T-helper 1 cell treated with Interleukin-12 subunit alpha and Interleukin-12 subunit beta and Interleukin-4 antibody, amounts not matched to agents 30 μg/mL and 1 μg/mL, for 36 hours (primary cell): ENCODE results near the gene SETD5.

ENCODE experiments used
- H3K27ac Mint-ChIP-seq: one replicate; pipeline ENCODE4 v1.8.0; 2021; ENCODE audit warnings: mild to moderate bottlenecking, mixed read lengths
- H3K27me3 Mint-ChIP-seq: one replicate; pipeline ENCODE4 v1.8.0; 2021; ENCODE audit warnings: low read depth, mixed read lengths
- H3K36me3 Mint-ChIP-seq: one replicate; pipeline ENCODE4 v1.8.0; 2021; ENCODE audit warnings: low read depth, mixed read lengths
- H3K4me1 Mint-ChIP-seq: one replicate; pipeline ENCODE4 v1.8.0; 2021; ENCODE audit warnings: low read depth, mixed read lengths
- H3K4me3 Mint-ChIP-seq: one replicate; pipeline ENCODE4 v1.8.0; 2021; ENCODE audit warnings: mild to moderate bottlenecking, moderate library complexity, mixed read lengths
- H3K9me3 Mint-ChIP-seq: one replicate; pipeline ENCODE4 v1.8.0; 2021; ENCODE audit warnings: mixed read lengths

SETD5 gene, protein sequence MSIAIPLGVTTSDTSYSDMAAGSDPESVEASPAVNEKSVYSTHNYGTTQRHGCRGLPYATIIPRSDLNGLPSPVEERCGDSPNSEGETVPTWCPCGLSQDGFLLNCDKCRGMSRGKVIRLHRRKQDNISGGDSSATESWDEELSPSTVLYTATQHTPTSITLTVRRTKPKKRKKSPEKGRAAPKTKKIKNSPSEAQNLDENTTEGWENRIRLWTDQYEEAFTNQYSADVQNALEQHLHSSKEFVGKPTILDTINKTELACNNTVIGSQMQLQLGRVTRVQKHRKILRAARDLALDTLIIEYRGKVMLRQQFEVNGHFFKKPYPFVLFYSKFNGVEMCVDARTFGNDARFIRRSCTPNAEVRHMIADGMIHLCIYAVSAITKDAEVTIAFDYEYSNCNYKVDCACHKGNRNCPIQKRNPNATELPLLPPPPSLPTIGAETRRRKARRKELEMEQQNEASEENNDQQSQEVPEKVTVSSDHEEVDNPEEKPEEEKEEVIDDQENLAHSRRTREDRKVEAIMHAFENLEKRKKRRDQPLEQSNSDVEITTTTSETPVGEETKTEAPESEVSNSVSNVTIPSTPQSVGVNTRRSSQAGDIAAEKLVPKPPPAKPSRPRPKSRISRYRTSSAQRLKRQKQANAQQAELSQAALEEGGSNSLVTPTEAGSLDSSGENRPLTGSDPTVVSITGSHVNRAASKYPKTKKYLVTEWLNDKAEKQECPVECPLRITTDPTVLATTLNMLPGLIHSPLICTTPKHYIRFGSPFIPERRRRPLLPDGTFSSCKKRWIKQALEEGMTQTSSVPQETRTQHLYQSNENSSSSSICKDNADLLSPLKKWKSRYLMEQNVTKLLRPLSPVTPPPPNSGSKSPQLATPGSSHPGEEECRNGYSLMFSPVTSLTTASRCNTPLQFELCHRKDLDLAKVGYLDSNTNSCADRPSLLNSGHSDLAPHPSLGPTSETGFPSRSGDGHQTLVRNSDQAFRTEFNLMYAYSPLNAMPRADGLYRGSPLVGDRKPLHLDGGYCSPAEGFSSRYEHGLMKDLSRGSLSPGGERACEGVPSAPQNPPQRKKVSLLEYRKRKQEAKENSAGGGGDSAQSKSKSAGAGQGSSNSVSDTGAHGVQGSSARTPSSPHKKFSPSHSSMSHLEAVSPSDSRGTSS (N-terminal part only)

DNA sequence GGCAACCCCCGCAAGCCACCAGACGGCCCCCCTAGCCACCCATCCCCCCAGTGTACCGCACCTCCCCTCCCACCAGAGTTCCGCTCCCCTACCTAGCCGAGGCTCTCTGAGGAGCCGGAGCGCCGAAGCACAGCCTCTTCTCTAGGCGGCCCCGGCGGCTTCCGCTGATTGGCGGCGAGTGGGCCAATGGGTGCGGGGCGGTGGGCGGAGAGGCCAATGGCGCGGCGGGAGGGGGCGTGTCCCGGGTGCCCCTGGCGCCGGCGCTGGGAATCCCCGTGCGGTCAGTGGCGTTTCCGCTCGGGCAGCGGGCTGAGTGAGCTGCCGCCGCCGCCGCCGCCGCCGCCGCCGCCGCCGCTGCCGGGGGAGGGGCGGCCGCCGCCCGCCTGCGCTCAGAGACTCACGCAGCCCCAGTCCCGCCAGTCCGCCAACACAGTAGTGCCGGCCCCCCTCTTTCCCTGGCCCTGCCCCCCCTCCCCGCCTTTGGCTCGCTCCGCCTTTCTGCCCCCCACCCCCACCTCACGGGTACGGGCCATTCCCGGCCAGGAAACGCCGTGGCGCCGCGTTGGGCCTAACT lies at the start of gene SETD5:
Gene SETD5, plus strand, starts transcription at position 284 of the 574 bp plus-strand sequence. CDS start 31,324 bp downstream, outside the sequence.
- H3K36me3 Mint-ChIP-seq = peaks cover 24% of the 10 kb centered on the region
- peak within 1 kb of the TSS; percentile 100 for H3K27ac Mint-ChIP-seq
- H3K4me3 Mint-ChIP-seq = peak within 1 kb of the TSS; percentile 100
- H3K9me3 Mint-ChIP-seq = no peaks in the 10 kb centered on the region
- H3K27me3 Mint-ChIP-seq = no peaks in the 10 kb centered on the region
- peaks cover 53% of the 10 kb centered on the region for H3K4me1 Mint-ChIP-seq

DNA sequence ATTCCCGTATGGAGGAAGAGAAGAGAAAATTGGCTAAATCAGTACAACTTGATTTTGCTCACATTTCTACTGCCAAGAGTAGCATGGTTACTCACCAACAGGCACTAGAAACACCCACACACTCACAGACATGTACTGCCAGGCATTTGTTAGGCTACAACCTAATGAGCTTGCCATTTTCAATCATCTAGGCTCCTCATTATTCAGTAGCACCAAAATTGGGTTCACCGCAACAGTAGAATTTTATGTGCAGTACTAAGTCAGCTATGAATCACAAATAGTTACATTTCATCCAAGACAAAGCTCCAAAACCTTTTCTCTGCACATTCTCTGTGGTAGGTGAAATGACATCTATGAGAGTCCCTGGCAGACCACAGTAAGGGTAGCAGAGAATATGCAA lies 49.5 kb upstream of the SETD5 start:
- Mint-ChIP-seq H3K36me3 (no peaks in the 10 kb centered on the region), H3K4me1 (peaks cover under 1% of the 10 kb centered on the region), H3K27ac (no peak overlapping the region), H3K27me3 (no peaks in the 10 kb centered on the region), H3K9me3 (no peaks in the 10 kb centered on the region), H3K4me3 (no peak overlapping the region)

DNA sequence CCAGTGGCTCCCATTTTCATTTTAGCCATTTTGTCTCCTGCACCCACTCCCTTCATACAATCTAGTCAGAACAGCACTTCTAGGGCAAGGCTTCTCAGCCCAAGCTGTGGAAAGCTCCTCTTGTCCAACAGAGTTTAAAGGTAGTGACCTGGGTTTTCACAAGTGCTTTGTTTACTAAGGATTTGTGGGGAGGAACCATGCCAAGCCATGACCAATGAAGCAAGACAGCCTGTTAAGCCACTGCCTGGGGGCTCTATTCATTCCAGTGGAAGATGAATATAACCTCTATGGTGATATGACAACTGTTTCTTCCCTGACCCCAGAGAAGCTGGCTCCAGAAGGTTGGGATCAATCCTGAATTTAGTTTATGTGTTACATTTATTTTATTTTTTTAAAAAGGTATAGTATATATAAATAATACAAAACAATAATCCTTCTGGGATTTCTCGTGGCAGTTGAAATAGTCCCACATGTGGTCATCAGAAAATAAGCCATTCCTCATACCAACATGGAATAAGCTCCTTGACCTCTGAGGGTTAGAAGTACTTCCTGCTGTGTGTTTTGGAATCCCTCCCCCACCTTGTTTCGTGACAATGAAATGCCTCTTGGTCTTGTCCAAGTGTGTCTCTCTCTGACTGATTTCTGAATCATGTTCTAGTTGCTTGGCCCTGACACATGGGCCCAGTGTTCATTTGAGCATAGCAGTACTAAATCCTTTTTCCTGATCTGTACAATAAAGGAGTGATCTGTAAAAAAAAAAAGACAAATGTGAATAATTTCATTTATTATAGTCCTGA lies 47.9 kb upstream of the SETD5 start:
- H3K4me1 Mint-ChIP-seq = peaks cover 4% of the 10 kb centered on the region
- no peak overlapping the region for H3K27ac Mint-ChIP-seq
- H3K36me3 Mint-ChIP-seq = no peaks in the 10 kb centered on the region

GRCh38 chr3:9351709-9352126 lies 45.7 kb upstream of the SETD5 start:
- H3K9me3 Mint-ChIP-seq = no peaks in the 10 kb centered on the region
- no peaks in the 10 kb centered on the region for H3K36me3 Mint-ChIP-seq
- H3K4me1 Mint-ChIP-seq = peaks cover 11% of the 10 kb centered on the region
- no peak overlapping the region for H3K4me3 Mint-ChIP-seq
- H3K27me3 Mint-ChIP-seq = no peaks in the 10 kb centered on the region
- no peak overlapping the region for H3K27ac Mint-ChIP-seq

More for the DNA sequence above, 47.9 kb upstream of the SETD5 start:
- Mint-ChIP-seq H3K9me3 (no peaks in the 10 kb centered on the region), H3K4me3 (no peak overlapping the region), H3K27me3 (no peaks in the 10 kb centered on the region)

GRCh38 chr3:9352917-9353752 lies 44.3 kb upstream of the SETD5 start:
- H3K4me1 Mint-ChIP-seq = peaks cover 11% of the 10 kb centered on the region
- H3K36me3 Mint-ChIP-seq = no peaks in the 10 kb centered on the region
- H3K27ac Mint-ChIP-seq = no peak overlapping the region
- no peaks in the 10 kb centered on the region for H3K9me3 Mint-ChIP-seq
- H3K4me3 Mint-ChIP-seq = no peak overlapping the region
- H3K27me3 Mint-ChIP-seq = no peaks in the 10 kb centered on the region

GRCh38 chr3:9361691-9362388 lies 35.6 kb upstream of the SETD5 start:
- no peaks in the 10 kb centered on the region for H3K9me3 Mint-ChIP-seq
- peaks cover 13% of the 10 kb centered on the region for H3K4me1 Mint-ChIP-seq
- no peak overlapping the region for H3K4me3 Mint-ChIP-seq
- peaks cover 22% of the 10 kb centered on the region for H3K36me3 Mint-ChIP-seq
- peaks cover 5% of the 10 kb centered on the region for H3K27me3 Mint-ChIP-seq
- H3K27ac Mint-ChIP-seq = no peak overlapping the region

- peak within 1 kb of the TSS; percentile 99 for H3K4me3 Mint-ChIP-seq
- no peaks in the 10 kb centered on the region for H3K9me3 Mint-ChIP-seq
- H3K27me3 Mint-ChIP-seq = peaks cover 5% of the 10 kb centered on the region
- peaks cover 26% of the 10 kb centered on the region for H3K36me3 Mint-ChIP-seq
- H3K27ac Mint-ChIP-seq = peak within 1 kb of the TSS; percentile 100
- H3K4me1 Mint-ChIP-seq = peaks cover 13% of the 10 kb centered on the region
These were observed 34.5 kb upstream of the SETD5 start, which contains the start of gene THUMPD3 for GRCh38 chr3:9362731-9363530. THUMPD3 (plus strand) TSS chr3:9363054; CDS start chr3:9365069, 2,015 bp downstream.

DNA sequence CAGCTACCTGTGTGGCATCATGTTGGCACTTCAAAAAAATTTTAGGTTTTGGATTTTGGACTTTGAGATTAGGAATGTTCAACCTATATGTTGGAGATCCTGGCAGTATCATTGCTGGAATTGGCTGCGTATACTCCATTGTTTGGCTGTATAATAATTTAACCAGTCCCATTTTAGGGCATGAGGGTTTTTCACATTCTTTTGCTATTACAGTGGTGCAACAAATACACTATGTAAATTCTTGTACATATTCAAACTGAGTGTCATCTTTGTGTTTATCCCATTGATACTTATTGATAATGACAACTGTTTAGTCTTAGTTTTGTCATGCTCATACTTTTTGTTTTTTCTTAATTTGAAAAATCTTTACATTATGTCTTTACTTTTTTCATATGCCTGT lies 27.9 kb upstream of the SETD5 start:
- peaks cover 17% of the 10 kb centered on the region for H3K4me1 Mint-ChIP-seq
- peaks cover 55% of the 10 kb centered on the region for H3K36me3 Mint-ChIP-seq
- H3K27me3 Mint-ChIP-seq = no peaks in the 10 kb centered on the region
- no peaks in the 10 kb centered on the region for H3K9me3 Mint-ChIP-seq
- H3K27ac Mint-ChIP-seq = no peak overlapping the region
- no peak overlapping the region for H3K4me3 Mint-ChIP-seq

DNA sequence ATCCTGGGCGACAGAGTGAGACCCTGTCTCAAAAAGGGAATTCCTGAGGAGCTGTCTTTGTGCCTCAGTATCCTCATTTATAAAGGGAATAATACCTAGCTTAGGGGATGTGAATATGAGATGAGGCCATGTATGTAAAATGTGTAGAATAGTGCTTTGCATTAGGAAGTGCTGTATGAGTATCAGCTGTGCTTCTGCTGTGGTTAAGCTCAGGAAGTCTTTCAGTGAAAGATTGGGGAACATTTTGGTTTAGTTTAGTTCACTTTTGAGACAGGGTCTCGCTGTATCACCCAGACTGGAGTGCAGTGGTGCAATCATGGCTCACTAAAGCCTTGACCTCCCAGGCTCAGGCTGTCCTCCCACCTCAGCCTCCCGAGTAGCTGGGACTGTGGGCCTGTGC lies 23.9 kb upstream of the SETD5 start:
- no peaks in the 10 kb centered on the region for H3K27me3 Mint-ChIP-seq
- peaks cover 26% of the 10 kb centered on the region for H3K4me1 Mint-ChIP-seq
- H3K27ac Mint-ChIP-seq = no peak overlapping the region
- H3K9me3 Mint-ChIP-seq = no peaks in the 10 kb centered on the region
- peaks cover 69% of the 10 kb centered on the region for H3K36me3 Mint-ChIP-seq
- no peak overlapping the region for H3K4me3 Mint-ChIP-seq

- Mint-ChIP-seq H3K36me3 (peaks cover 50% of the 10 kb centered on the region), H3K27me3 (no peaks in the 10 kb centered on the region), H3K27ac (no peak overlapping the region)
These were observed 19.4 kb upstream of the SETD5 start for GRCh38 chr3:9377981-9378380.

GRCh38 chr3:9379327-9379726 lies 18.1 kb upstream of the SETD5 start:
- H3K9me3 Mint-ChIP-seq = no peaks in the 10 kb centered on the region
- peaks cover 47% of the 10 kb centered on the region for H3K36me3 Mint-ChIP-seq
- no peaks in the 10 kb centered on the region for H3K27me3 Mint-ChIP-seq

More at GRCh38 chr3:9377981-9378380, 19.4 kb upstream of the SETD5 start:
- H3K4me3 Mint-ChIP-seq = no peak overlapping the region
- H3K9me3 Mint-ChIP-seq = no peaks in the 10 kb centered on the region
- H3K4me1 Mint-ChIP-seq = peaks cover 22% of the 10 kb centered on the region

DNA sequence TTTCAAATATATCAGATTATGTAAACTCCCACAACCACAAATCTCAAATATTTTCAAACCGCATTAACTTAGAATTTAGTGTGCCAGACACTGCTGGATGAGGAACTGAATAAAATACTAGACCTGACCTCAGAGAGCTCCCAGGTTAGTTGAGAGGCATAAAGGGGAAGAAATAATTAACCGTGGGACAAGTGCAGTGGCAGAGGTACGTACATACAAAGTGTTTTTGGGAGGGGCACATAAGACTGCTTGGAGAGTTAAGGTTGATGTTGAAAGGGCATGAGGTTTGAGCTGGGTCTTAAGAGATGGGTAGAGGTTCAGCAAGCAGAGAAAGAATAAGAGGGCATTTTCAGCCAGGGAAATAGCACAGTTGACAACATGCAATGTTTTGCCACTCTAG lies 17.4 kb upstream of the SETD5 start:
- Mint-ChIP-seq H3K27me3 (no peaks in the 10 kb centered on the region), H3K4me3 (no peak overlapping the region), H3K27ac (no peak overlapping the region), H3K4me1 (peaks cover 21% of the 10 kb centered on the region), H3K36me3 (peaks cover 49% of the 10 kb centered on the region), H3K9me3 (no peaks in the 10 kb centered on the region)

More at GRCh38 chr3:9379327-9379726, 18.1 kb upstream of the SETD5 start:
- Mint-ChIP-seq H3K4me3 (no peak overlapping the region), H3K4me1 (peaks cover 19% of the 10 kb centered on the region), H3K27ac (no peak overlapping the region)
